ENCODE results near the gene TSC2.
"Not testable (repeated sequence)": the region's sequence is repeated elsewhere in the genome, so short reads cannot be mapped to it uniquely, and the experiment has no call there.

The TSC2 gene

GRCh38 chr16:2110332-2111008 is 62.7 kb downstream of the TSC2 start:
- DNase-seq (ENCODE audit: low read depth); H3K4me3 ChIP-seq (ENCODE audit: low read depth, low read length): not testable (repeated sequence)

- not testable (repeated sequence) for H3K4me3 ChIP-seq (ENCODE audit: low read depth, low read length); DNase-seq (ENCODE audit: low read depth)
Observed at GRCh38 chr16:2111009-2111353, 63.2 kb downstream of the TSC2 start.

- H3K4me3 ChIP-seq (ENCODE audit: low read depth, low read length); DNase-seq (ENCODE audit: low read depth): not testable (repeated sequence)
Observed at GRCh38 chr16:2111412-2112335, 63.9 kb downstream of the TSC2 start.

- DNase-seq (ENCODE audit: low read depth): not testable (repeated sequence)
Observed at GRCh38 chr16:2112539-2113106, 64.8 kb downstream of the TSC2 start.

GRCh38 chr16:2114225-2114624 is 66.4 kb downstream of the TSC2 start:
- H3K4me3 ChIP-seq (ENCODE audit: low read depth, low read length); DNase-seq (ENCODE audit: low read depth): not testable (repeated sequence)

More at GRCh38 chr16:2112539-2113106, 64.8 kb downstream of the TSC2 start:
- not testable (repeated sequence) for H3K4me3 ChIP-seq (ENCODE audit: low read depth, low read length)

GRCh38 chr16:2114885-2115590 is 67.3 kb downstream of the TSC2 start:
- not testable (repeated sequence) for DNase-seq (ENCODE audit: low read depth)

GRCh38 chr16:2115591-2115973 is 67.8 kb downstream of the TSC2 start:
- no peak for DNase-seq (ENCODE audit: low read depth)
- H3K4me3 ChIP-seq (ENCODE audit: low read depth, low read length): no peak overlapping the region
- no peak for TF ChIP-seq CTCF (IDR thresholded peaks at IDR 0.05; ENCODE audit: insufficient read depth, low read depth, low read length, missing control alignments)

More at GRCh38 chr16:2114885-2115590, 67.3 kb downstream of the TSC2 start:
- not testable (repeated sequence) for H3K4me3 ChIP-seq (ENCODE audit: low read depth, low read length)

- DNase-seq (ENCODE audit: low read depth); H3K4me3 ChIP-seq (ENCODE audit: low read depth, low read length): not testable (repeated sequence)
Observed at GRCh38 chr16:2116428-2116827, 68.6 kb downstream of the TSC2 start.

- DNase-seq (ENCODE audit: low read depth); H3K4me3 ChIP-seq (ENCODE audit: low read depth, low read length): not testable (repeated sequence)
Observed at GRCh38 chr16:2117341-2117740, 69.6 kb downstream of the TSC2 start.

- DNase-seq (ENCODE audit: low read depth); H3K4me3 ChIP-seq (ENCODE audit: low read depth, low read length): not testable (repeated sequence)
Observed at GRCh38 chr16:2117960-2118722, 70.4 kb downstream of the TSC2 start.

- TF ChIP-seq CTCF (IDR thresholded peaks at IDR 0.05; ENCODE audit: insufficient read depth, low read depth, low read length, missing control alignments): peak; percentile 22
- peak; percentile 41 for DNase-seq (ENCODE audit: low read depth)
- not testable (repeated sequence) for H3K4me3 ChIP-seq (ENCODE audit: low read depth, low read length)
Observed at GRCh38 chr16:2121325-2121724, 73.5 kb downstream of the TSC2 start.
